Smooth muscle cell of the brain vasculature (primary cell): ENCODE measurements around the gene GPATCH2.

ENCODE experiments used
- DNase-seq: peaks from one replicate; pipeline ENCODE4 v3.0.0-alpha.2; 2012; ENCODE audit warnings: low read depth, low spot score

GPATCH2 gene

DNA sequence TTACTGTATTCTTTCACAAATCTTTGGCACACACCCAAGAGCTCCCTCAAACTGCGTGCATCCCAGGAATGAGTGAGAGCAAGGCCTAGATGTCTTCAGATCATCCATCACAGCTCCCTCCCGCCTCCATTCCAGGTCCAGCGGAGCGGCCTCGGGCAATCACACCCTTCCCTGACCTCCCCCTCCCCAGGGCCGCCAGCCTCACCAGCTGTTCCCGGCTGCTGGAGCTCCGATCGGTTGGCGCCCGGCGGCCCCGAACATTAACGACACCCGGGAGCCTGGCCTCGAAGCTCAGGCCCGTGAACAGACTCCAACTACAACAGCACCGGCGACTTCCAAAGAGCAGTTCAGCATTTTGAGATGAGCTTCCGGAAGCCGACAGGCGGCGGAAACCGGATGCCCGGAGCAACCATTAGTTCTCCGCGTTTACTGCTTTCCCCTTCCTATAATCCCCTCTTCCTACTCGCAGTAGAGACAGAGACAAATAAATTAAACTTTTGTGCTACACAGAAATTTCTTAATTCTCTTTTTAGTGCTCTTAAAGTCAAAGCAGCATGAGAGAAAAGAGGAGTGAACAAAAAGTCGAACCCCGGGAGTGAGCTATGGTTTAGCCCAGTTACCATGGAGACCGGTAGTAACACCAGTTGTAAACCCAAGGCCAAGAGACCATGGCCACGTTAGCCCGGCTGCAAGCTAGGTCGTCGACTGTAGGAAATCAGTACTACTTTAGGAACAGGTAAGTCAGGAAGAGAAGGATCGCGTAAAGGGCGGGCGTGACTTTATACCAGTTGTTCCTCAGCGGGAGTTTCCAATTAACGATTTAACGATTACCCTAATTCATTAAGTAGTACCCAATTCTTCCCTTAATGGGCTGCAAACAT is at the start of gene GPATCH2, which contains the start of gene SPATA17:
TSS of gene GPATCH2 (minus strand) at position 380 of the 881 bp plus-strand sequence. CDS start at position 261, 119 bp downstream.
TSS of gene SPATA17 (plus strand) at position 634 of the 881 bp plus-strand sequence. CDS start at position 669, 35 bp downstream.
- peak; percentile 78 for DNase-seq

- no peak for DNase-seq
Measured at GRCh38 chr1:217674028-217674729, 43.3 kb upstream of the GPATCH2 start.

- no peak for DNase-seq
Measured at GRCh38 chr1:217673387-217673786, 42.5 kb upstream of the GPATCH2 start.

- DNase-seq: no peak
Measured at GRCh38 chr1:217668351-217668940, 37.6 kb upstream of the GPATCH2 start.

DNA sequence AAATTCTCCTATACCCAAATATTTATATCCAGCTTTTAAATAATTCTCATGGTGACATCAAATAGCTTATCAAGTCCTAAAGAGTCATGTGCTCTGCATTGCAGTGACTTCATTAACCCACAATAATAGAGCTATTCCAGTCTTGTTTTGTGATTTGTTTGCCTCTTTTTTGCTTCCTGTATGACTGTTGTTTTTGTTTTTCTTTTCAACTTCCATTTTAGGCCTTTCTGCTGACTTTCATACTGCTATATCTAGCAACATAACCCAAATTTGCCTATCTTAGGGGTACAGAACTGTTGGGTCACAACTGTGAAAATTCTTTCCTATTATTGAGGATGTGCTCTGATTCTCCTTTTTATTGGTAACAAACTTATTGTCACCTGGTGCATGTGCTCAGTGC is 30.5 kb upstream of the GPATCH2 start:
- DNase-seq: no peak

- peak; percentile 6 for DNase-seq
Measured at GRCh38 chr1:217660353-217661062, 29.6 kb upstream of the GPATCH2 start.

DNA sequence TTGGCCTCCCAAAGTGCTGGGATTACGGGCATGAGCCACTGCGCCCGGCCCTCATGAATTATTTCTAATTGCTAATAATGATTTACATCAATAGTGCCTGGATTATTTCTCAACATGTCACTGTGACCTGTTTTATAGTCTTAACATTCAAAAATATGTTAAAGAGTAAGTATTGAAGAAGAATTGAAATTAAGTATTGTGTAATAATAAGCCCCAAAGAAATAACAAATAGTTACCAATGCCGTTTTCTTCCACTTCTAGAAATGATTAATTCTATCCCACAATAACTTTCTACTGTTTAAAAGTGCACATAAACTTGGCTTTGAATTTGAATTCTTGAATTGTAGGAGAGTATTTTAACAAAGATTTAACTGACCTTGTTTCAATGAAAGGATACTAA is 19.8 kb upstream of the GPATCH2 start:
- no peak for DNase-seq

DNA sequence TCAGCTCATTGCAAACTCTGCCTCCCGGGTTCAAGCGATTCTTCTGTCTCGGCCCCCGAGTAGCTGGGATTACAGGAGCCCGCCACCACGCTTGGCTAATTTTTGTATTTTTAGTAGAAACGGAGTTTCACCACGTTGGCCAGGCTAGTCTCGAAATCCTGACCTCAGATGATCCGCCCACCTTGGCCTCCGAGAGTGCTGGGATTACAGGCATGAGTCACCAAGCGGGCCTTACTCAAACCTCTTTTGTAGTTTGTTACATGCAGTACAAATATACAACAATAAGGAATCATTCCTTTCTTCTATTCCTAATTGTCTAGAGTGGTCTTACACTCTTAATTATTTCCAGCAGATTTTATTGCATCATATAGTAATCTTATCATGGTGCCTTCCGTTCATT is 16.9 kb upstream of the GPATCH2 start:
- DNase-seq: no peak

DNA sequence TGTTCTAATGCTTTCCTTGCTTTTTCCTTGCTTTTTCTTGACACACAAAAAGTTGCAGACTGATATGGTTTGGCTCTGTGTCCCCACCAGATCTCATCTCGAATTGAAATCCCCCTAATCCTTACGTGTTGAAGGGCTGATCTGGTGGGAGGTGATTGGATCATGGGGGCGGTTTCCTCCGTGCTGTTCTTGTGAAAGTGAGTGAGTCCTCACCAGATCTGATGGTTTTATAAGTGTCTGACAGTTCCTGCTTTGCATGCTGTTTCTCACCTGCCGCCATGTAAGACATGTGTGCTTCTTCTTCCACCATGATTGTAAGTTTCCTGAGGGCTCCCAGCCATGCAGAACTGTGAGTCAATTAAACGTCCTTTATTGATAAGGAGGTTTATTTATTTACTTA is 11.6 kb upstream of the GPATCH2 start:
- DNase-seq: no peak

DNA sequence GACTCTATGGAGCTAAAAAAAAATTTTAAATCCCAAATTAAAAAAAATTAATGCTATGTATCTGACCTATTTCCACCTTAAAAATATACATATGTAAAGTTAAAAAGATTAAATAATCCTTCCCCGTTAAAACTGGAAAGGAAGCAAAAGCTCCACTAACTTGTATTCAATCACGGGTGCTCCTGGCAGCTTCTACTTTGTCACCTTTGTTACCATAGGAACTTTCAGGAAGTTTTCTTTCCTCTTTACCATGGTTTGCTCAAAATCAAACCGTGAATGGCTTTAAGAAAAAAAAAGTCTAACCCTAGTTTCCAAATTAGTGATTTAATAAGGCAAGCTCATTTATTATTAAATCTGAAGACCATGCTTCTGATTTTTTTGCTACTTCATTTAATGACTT is 3.5 kb downstream of the GPATCH2 start:
- DNase-seq: no peak

GRCh38 chr1:217626321-217626720 is 4.6 kb downstream of the GPATCH2 start:
- no peak for DNase-seq

- DNase-seq: no peak
Measured at GRCh38 chr1:217622042-217622441, 8.8 kb downstream of the GPATCH2 start.

- DNase-seq: no peak
Measured at GRCh38 chr1:217620814-217621213, 10.1 kb downstream of the GPATCH2 start.

DNA sequence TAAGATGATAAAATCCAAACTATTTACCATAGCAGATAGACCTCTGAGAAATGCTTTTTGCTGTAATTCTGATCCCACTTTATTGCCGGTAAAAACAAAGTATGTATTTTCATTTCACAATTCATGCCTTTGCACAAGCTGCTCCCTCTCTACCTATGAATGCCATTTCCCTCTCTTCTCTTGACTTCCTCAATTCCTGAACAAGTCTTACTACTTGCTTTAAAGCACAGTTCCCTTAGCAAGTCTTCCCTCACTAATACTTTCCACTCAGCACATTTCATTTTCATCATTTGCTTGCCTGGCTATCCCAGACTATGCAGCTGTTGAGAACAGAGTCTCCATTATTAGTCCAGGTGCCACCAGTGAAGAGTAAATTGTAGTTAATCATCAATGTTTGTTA is 13.8 kb downstream of the GPATCH2 start:
- no peak for DNase-seq

DNA sequence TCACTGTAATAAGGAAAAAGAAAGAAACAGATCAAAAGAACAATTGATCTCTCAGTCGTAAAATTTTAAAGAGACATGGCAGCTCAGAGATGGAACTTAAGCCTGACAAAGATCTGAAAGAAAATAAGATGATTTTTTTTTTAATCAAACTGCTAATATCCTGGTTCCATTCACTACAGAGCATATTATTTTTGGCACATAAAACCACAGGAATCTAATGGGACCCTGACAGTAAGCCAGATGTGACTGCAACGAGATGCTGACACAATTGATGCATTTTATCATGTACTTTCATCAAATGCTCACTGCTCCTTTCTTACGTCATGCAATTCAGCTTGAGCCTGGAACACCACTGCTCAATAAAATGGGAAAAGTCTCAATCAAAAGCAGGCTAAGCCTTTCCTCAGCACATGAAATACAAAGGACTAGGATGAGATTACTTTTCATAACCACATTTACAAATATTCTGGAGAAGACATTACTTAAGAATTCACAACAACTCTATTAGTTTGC is 16.6 kb downstream of the GPATCH2 start:
- DNase-seq: no peak

DNA sequence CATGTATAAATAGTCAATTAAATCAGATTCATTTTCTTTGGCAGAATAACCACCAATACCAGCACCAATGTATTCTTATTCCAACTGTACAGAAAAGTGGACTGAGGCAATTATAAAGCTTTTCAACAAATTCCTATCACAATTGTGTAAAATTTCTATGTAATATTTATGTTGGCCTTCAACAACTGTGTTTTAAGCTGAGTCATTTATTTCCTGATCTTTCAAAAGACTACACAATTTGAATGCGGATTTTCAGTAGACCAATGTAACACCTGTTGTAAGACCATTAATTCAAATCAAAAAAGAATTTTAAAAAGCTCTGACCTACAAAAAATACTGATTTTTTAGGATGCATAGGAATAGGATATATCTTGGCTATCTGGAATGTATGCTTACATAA is 25.5 kb downstream of the GPATCH2 start:
- DNase-seq: no peak

DNA sequence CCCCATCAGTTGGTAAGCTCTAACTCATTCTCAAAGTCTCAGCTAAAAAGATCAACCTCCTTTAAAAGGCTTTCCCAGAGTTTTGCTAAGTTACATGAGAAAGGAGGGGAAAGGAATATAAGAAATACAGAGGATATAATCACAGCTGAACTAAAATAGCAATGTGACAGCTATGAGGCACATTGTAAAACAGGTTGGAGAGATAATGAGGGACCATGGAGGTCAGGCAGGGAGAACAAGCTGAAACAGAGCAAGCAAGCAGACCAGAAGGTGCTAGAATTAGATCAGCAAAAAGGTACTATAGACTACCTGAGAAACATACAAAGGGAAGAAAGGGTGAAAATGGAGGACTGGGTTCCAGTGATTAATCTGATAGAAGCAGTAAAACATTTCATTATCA is 28.5 kb downstream of the GPATCH2 start:
- DNase-seq: no peak

DNA sequence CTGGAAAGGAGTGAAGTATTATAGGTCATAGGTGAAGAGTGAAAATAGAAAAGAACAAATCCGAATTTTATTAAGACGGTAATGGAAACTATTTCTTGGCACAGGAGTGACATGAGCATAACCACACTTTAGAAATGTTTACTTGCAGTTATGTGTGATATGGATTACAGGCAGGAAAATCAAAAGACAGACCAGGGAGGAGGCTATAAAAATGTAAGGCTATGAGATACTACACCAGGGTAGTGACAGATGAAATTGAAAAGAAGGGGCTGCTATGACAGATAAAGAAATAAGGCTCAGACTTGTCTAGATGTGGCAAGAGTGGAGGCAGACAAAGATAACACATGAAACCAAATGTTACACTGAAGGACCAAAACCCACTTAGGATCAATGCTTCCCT is 31.7 kb downstream of the GPATCH2 start:
- no peak for DNase-seq

- DNase-seq: no peak
Measured at GRCh38 chr1:217590598-217590997, 40.3 kb downstream of the GPATCH2 start.

- DNase-seq: no peak
Measured at GRCh38 chr1:217586586-217586985, 44.3 kb downstream of the GPATCH2 start.

DNA sequence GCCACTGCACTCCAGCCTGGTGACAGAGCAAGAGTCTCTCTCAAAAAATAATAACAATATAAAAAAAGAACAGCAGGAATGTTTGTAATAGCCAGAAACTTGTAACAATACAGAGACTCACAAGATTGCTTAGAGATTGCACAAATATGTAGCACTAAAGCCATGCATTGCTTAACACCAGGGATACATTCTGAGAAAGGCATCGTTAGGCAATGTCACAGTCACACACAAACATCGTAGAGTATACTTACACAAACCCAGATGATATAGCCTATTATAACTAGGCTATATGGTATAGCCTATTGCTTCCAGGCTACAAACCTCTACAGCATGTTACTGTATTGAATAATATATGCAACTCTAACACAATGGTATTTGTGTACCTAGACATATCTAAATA is 45.3 kb downstream of the GPATCH2 start:
- no peak for DNase-seq
